Sigmoid colon (tissue), 4 donors: Measurements from ENCODE around the gene CNKSR2.

Experiments
- EP300 ChIP-seq, 4 donors: sonication (generic); formaldehyde crosslinking; IDR thresholded peaks; one replicate each; pipeline ENCODE4 v1.6.1; 2017; ENCODE audit warnings: antibody characterized with exemption in 4 of 4
- POLR2A ChIP-seq, 2 donors: fragments of 450-650 bp; IDR thresholded peaks; one replicate each; pipeline ENCODE4 v1.6.1; 2016; ENCODE audit warnings: antibody characterized with exemption in 2 of 2, mild to moderate bottlenecking in 2 of 2, moderate library complexity in 2 of 2
- POLR2AphosphoS5 ChIP-seq, 4 donors: sonication (generic); formaldehyde crosslinking; IDR thresholded peaks; one replicate each; pipeline ENCODE4 v1.6.1; 2017; ENCODE audit warnings: antibody characterized with exemption in 4 of 4
- TF ChIP-seq, protein P1 (sequence below), 4 experiments: fragments of 450-650 bp in 3 of 4; fragments of 200-600 bp in 1 of 4; IDR thresholded peaks; one replicate each; pipeline ENCODE4 v1.5.1; 2016 to 2019; ENCODE audit warnings: antibody characterized with exemption in 4 of 4, mild to moderate bottlenecking in 3 of 4, moderate library complexity in 2 of 4

DNA sequence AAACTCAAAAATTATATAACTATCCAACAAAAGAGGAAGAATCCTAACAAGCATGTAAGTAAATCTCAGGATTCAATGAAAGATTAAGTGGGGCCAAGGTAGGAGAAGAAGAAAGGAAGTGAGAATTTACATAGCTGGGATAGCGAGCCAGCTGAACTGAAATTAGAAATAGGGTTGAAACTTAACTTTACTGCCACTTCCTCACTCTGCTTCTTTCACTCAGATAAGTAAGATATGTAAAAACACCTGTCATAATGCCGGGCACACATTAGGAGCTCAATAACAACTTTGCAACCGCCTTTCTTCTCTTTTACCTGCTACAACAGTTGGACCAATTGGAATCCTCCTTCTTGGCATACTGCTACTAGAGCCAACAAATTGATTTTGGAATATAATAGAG, 129.4 kb downstream of the CNKSR2 start:
- TF ChIP-seq POLR2A (IDR thresholded peaks at IDR 0.05) (no peak), POLR2AphosphoS5 (IDR thresholded peaks at IDR 0.05) (no peak), EP300 (IDR thresholded peaks at IDR 0.05) (no peak)
- TF ChIP-seq, protein P1, sequence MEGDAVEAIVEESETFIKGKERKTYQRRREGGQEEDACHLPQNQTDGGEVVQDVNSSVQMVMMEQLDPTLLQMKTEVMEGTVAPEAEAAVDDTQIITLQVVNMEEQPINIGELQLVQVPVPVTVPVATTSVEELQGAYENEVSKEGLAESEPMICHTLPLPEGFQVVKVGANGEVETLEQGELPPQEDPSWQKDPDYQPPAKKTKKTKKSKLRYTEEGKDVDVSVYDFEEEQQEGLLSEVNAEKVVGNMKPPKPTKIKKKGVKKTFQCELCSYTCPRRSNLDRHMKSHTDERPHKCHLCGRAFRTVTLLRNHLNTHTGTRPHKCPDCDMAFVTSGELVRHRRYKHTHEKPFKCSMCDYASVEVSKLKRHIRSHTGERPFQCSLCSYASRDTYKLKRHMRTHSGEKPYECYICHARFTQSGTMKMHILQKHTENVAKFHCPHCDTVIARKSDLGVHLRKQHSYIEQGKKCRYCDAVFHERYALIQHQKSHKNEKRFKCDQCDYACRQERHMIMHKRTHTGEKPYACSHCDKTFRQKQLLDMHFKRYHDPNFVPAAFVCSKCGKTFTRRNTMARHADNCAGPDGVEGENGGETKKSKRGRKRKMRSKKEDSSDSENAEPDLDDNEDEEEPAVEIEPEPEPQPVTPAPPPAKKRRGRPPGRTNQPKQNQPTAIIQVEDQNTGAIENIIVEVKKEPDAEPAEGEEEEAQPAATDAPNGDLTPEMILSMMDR (IDR thresholded peaks at IDR 0.05), result no peak
